OCI-LY1 (cell line): ENCODE measurements around the gene DGCR2.

Experiments used
- CTCF ChIP-seq: fragments of 200-600 bp; sonication (generic), shearing (Covaris generic); IDR thresholded peaks from 2 replicates; pipeline ENCODE4 v1.5.1; 2017; ENCODE audit warnings: mild to moderate bottlenecking, antibody characterized with exemption, low read length, moderate library complexity, mixed read lengths
- EZH2 ChIP-seq: fragments of 200-600 bp; sonication (generic), shearing (Covaris generic); IDR thresholded peaks from 2 replicates; pipeline ENCODE4 v1.8.0; 2017; ENCODE audit warnings: borderline replicate concordance, mixed run types, mild to moderate bottlenecking, antibody characterized with exemption, low read length, moderate library complexity, mixed read lengths

- TF ChIP-seq CTCF (no peak), EZH2 (no peak)
Measured at GRCh38 chr22:19060356-19061009, 61.7 kb downstream of the DGCR2 start.
